ENCODE results near the gene C19orf53. TPM values are rescaled to one million over a fixed set of nuclear protein-coding genes. Genes with fewer than 3 reads are reported as not detected.

Gene C19orf53
- total and polyA plus RNA-seq, 2 experiments from 2014 or later: 104 to 401 TPM

DNA sequence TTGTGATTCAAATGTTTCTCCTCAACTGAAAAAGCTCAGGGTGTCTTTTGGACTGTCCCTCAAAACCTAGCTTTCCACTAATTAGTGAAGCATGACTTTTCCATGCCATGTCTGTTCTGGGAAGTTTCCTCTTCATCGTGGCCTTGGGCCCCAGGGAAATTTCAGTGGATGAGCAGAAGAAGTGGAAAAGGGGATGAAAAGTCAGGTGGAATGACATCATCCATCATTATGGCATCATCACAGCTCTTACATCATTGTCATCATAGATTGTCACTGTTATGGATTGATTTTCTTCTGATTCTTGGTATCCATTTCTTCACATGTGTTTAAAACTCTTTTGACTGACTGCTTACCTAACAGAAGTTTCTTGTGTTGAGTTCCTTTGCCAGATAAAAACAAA lies 36.2 kb upstream of the C19orf53 start:
- H3K9me3 Mint-ChIP-seq: no peaks in the 10 kb centered on the region
- no peaks in the 10 kb centered on the region for H3K79me2 ChIP-seq (replicated peaks; ENCODE audit: insufficient read depth)
- H3K27me3 ChIP-seq (ENCODE audit: insufficient read depth): no peaks in the 10 kb centered on the region
- DNase-seq (ENCODE audit: low spot score): no peak
- H3K36me3 ChIP-seq (ENCODE audit: insufficient read depth): no peaks in the 10 kb centered on the region; the same call in 1 of the 2 replicates
- H3K9me2 ChIP-seq (ENCODE audit: insufficient read depth): no peaks in the 10 kb centered on the region
- H3K4me3 ChIP-seq: no peak overlapping the region
- H3K27me3 Mint-ChIP-seq (ENCODE audit: insufficient read depth, low read depth, poor library complexity): no peaks in the 10 kb centered on the region
- H3K4me1 Mint-ChIP-seq: peaks cover 12% of the 10 kb centered on the region
- no peak overlapping the region for H3K27ac ChIP-seq (ENCODE audit: low read depth)
- peaks cover 6% of the 10 kb centered on the region; the same call in 1 of the 2 replicates for H3K4me1 ChIP-seq (ENCODE audit: insufficient read depth)
- H3K4me2 ChIP-seq: no peak overlapping the region
- H3K36me3 Mint-ChIP-seq (ENCODE audit: low read depth): no peaks in the 10 kb centered on the region; the same call in 2 of the 3 replicates
- H3K4me3 Mint-ChIP-seq: no peak overlapping the region
- no peak overlapping the region for H2AFZ ChIP-seq
- no peaks in the 10 kb centered on the region for H3F3A ChIP-seq (replicated peaks; ENCODE audit: low read depth)
- TF ChIP-seq, protein P1, sequence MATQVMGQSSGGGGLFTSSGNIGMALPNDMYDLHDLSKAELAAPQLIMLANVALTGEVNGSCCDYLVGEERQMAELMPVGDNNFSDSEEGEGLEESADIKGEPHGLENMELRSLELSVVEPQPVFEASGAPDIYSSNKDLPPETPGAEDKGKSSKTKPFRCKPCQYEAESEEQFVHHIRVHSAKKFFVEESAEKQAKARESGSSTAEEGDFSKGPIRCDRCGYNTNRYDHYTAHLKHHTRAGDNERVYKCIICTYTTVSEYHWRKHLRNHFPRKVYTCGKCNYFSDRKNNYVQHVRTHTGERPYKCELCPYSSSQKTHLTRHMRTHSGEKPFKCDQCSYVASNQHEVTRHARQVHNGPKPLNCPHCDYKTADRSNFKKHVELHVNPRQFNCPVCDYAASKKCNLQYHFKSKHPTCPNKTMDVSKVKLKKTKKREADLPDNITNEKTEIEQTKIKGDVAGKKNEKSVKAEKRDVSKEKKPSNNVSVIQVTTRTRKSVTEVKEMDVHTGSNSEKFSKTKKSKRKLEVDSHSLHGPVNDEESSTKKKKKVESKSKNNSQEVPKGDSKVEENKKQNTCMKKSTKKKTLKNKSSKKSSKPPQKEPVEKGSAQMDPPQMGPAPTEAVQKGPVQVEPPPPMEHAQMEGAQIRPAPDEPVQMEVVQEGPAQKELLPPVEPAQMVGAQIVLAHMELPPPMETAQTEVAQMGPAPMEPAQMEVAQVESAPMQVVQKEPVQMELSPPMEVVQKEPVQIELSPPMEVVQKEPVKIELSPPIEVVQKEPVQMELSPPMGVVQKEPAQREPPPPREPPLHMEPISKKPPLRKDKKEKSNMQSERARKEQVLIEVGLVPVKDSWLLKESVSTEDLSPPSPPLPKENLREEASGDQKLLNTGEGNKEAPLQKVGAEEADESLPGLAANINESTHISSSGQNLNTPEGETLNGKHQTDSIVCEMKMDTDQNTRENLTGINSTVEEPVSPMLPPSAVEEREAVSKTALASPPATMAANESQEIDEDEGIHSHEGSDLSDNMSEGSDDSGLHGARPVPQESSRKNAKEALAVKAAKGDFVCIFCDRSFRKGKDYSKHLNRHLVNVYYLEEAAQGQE (IDR thresholded peaks at IDR 0.05; ENCODE audit: unreplicated experiment): no peak
- no peak overlapping the region for H3K27ac Mint-ChIP-seq
- H4K20me1 ChIP-seq (replicated peaks; ENCODE audit: insufficient read depth): no peaks in the 10 kb centered on the region
- ATAC-seq: no peak

DNA sequence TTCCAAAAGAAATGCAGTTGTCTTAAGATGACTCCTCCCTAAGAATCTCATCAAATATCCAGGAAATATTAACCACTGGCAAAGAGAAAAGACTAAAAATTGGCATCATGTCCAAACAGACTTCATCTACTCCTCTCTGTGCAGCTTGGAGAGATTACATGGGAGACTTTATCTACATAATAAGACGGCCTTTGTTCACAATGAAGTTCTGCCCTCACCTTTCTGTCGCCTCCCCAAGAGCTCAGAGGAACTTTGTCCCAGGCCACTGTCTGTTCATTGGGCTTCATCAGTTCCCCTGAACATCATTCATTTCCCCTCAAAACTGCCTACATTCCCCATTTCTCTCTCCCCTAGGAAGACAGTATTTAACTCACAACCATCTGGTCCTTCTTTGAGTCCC lies 32.4 kb upstream of the C19orf53 start:
- Mint-ChIP-seq H3K27me3 (ENCODE audit: insufficient read depth, low read depth, poor library complexity) (peaks cover 6% of the 10 kb centered on the region), H3K9me3 (peaks cover 2% of the 10 kb centered on the region; the same call in 1 of the 3 replicates), H3K27ac (no peak overlapping the region), H3K4me1 (peaks cover 14% of the 10 kb centered on the region), H3K36me3 (ENCODE audit: low read depth) (no peaks in the 10 kb centered on the region; the same call in 2 of the 3 replicates), H3K4me3 (no peak overlapping the region)
- Histone ChIP-seq H3K9me2 (ENCODE audit: insufficient read depth) (no peaks in the 10 kb centered on the region), H3K27me3 (ENCODE audit: insufficient read depth) (no peaks in the 10 kb centered on the region), H4K20me1 (replicated peaks; ENCODE audit: insufficient read depth) (no peaks in the 10 kb centered on the region), H3K79me2 (replicated peaks; ENCODE audit: insufficient read depth) (no peaks in the 10 kb centered on the region), H3K27ac (ENCODE audit: low read depth) (no peak overlapping the region), H3F3A (replicated peaks; ENCODE audit: low read depth) (no peaks in the 10 kb centered on the region), H3K4me1 (ENCODE audit: insufficient read depth) (peaks cover 14% of the 10 kb centered on the region; the same call in 1 of the 2 replicates), H3K4me3 (no peak overlapping the region), H2AFZ (no peak overlapping the region), H3K4me2 (no peak overlapping the region), H3K36me3 (ENCODE audit: insufficient read depth) (no peaks in the 10 kb centered on the region; the same call in 1 of the 2 replicates)
- ATAC-seq: no peak
- DNase-seq (ENCODE audit: low spot score): no peak
- TF ChIP-seq POLR2AphosphoS5 (IDR thresholded peaks at IDR 0.05; ENCODE audit: low read depth) (no peak), NANOG (IDR thresholded peaks at IDR 0.05; ENCODE audit: borderline replicate concordance) (no peak), ZNF331 (CRISPR knock-in tag; IDR thresholded peaks at IDR 0.05; ENCODE audit: low read depth) (no peak), EZH2 (IDR thresholded peaks at IDR 0.05; ENCODE audit: low read depth, unreplicated experiment) (no peak), JUNB (IDR thresholded peaks at IDR 0.05; ENCODE audit: unreplicated experiment) (no peak)
- TF ChIP-seq, protein P2, sequence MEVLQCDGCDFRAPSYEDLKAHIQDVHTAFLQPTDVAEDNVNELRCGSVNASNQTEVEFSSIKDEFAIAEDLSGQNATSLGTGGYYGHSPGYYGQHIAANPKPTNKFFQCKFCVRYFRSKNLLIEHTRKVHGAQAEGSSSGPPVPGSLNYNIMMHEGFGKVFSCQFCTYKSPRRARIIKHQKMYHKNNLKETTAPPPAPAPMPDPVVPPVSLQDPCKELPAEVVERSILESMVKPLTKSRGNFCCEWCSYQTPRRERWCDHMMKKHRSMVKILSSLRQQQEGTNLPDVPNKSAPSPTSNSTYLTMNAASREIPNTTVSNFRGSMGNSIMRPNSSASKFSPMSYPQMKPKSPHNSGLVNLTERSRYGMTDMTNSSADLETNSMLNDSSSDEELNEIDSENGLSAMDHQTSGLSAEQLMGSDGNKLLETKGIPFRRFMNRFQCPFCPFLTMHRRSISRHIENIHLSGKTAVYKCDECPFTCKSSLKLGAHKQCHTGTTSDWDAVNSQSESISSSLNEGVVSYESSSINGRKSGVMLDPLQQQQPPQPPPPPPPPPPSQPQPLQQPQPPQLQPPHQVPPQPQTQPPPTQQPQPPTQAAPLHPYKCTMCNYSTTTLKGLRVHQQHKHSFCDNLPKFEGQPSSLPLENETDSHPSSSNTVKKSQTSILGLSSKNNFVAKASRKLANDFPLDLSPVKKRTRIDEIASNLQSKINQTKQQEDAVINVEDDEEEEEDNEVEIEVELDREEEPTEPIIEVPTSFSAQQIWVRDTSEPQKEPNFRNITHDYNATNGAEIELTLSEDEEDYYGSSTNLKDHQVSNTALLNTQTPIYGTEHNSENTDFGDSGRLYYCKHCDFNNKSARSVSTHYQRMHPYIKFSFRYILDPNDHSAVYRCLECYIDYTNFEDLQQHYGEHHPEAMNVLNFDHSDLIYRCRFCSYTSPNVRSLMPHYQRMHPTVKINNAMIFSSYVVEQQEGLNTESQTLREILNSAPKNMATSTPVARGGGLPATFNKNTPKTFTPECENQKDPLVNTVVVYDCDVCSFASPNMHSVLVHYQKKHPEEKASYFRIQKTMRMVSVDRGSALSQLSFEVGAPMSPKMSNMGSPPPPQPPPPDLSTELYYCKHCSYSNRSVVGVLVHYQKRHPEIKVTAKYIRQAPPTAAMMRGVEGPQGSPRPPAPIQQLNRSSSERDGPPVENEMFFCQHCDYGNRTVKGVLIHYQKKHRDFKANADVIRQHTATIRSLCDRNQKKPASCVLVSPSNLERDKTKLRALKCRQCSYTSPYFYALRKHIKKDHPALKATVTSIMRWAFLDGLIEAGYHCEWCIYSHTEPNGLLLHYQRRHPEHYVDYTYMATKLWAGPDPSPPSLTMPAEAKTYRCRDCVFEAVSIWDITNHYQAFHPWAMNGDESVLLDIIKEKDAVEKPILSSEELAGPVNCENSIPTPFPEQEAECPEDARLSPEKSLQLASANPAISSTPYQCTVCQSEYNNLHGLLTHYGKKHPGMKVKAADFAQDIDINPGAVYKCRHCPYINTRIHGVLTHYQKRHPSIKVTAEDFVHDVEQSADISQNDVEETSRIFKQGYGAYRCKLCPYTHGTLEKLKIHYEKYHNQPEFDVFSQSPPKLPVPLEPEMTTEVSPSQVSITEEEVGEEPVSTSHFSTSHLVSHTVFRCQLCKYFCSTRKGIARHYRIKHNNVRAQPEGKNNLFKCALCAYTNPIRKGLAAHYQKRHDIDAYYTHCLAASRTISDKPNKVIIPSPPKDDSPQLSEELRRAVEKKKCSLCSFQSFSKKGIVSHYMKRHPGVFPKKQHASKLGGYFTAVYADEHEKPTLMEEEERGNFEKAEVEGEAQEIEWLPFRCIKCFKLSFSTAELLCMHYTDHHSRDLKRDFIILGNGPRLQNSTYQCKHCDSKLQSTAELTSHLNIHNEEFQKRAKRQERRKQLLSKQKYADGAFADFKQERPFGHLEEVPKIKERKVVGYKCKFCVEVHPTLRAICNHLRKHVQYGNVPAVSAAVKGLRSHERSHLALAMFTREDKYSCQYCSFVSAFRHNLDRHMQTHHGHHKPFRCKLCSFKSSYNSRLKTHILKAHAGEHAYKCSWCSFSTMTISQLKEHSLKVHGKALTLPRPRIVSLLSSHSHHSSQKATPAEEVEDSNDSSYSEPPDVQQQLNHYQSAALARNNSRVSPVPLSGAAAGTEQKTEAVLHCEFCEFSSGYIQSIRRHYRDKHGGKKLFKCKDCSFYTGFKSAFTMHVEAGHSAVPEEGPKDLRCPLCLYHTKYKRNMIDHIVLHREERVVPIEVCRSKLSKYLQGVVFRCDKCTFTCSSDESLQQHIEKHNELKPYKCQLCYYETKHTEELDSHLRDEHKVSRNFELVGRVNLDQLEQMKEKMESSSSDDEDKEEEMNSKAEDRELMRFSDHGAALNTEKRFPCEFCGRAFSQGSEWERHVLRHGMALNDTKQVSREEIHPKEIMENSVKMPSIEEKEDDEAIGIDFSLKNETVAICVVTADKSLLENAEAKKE (CRISPR knock-in tag; IDR thresholded peaks at IDR 0.05): no peak
- TF ChIP-seq, protein P3, sequence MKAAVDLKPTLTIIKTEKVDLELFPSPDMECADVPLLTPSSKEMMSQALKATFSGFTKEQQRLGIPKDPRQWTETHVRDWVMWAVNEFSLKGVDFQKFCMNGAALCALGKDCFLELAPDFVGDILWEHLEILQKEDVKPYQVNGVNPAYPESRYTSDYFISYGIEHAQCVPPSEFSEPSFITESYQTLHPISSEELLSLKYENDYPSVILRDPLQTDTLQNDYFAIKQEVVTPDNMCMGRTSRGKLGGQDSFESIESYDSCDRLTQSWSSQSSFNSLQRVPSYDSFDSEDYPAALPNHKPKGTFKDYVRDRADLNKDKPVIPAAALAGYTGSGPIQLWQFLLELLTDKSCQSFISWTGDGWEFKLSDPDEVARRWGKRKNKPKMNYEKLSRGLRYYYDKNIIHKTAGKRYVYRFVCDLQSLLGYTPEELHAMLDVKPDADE (IDR thresholded peaks at IDR 0.05): no peak

Measured in GM23338 (cell line).